Parathyroid adenoma (tissue), 2 donors: ENCODE results near the gene LSM14A.
A peak's percentile ranks its signal among the peaks of the same experiment; 100 is the strongest.
"Not testable (repeated sequence)": the region's sequence is repeated elsewhere in the genome, so short reads cannot be mapped to it uniquely, and the experiment has no call there.

Experiments used
- H2AFZ ChIP-seq: fragments of 300-600 bp; sonication (generic); one replicate; pipeline ENCODE4 v1.7.0; 2017; ENCODE audit warnings: antibody characterized with exemption, mild to moderate bottlenecking
- H3K27ac ChIP-seq: fragments of 300-600 bp; sonication (generic); one replicate; pipeline ENCODE4 v1.7.0; 2017
- H3K27me3 ChIP-seq: fragments of 300-600 bp; sonication (generic); one replicate; pipeline ENCODE4 v1.7.0; 2017; ENCODE audit warnings: low read length; ENCODE audit not compliant: control insufficient read depth, insufficient read depth
- H3K36me3 ChIP-seq: fragments of 300-600 bp; sonication (generic); one replicate; pipeline ENCODE4 v1.7.0; 2017; ENCODE audit warnings: low read length; ENCODE audit not compliant: control insufficient read depth, insufficient read depth
- H3K4me1 ChIP-seq: fragments of 300-600 bp; sonication (generic); one replicate; pipeline ENCODE4 v1.7.0; 2017; ENCODE audit warnings: control low read depth
- H3K4me2 ChIP-seq: fragments of 300-600 bp; sonication (generic); one replicate; pipeline ENCODE4 v1.7.0; 2017; ENCODE audit warnings: low read length
- H3K4me3 ChIP-seq: fragments of 300-600 bp; sonication (generic); one replicate; pipeline ENCODE4 v1.7.0; 2017; ENCODE audit warnings: low read depth, low read length
- H3K79me2 ChIP-seq: fragments of 300-600 bp; sonication (generic); one replicate; pipeline ENCODE4 v1.7.0; 2017; ENCODE audit warnings: control low read depth
- H3K9ac ChIP-seq: fragments of 300-600 bp; sonication (generic); one replicate; pipeline ENCODE4 v1.7.0; 2017; ENCODE audit warnings: mild to moderate bottlenecking
- H3K9me3 ChIP-seq: fragments of 300-600 bp; sonication (generic); one replicate; pipeline ENCODE4 v1.7.0; 2017; ENCODE audit warnings: low read length; ENCODE audit not compliant: control insufficient read depth
- CTCF ChIP-seq: fragments of 300-600 bp; sonication (generic); IDR thresholded peaks from one replicate; pipeline ENCODE4 v1.7.0; 2017; ENCODE audit warnings: antibody characterized with exemption, mild to moderate bottlenecking
- donor health status: primary hyperparathyroidism.

LSM14A gene

GRCh38 chr19:34215666-34216038, 43.3 kb downstream of the LSM14A start:
- H3K9ac ChIP-seq: no peak overlapping the region
- H3K4me1 ChIP-seq: peaks cover 5% of the 10 kb centered on the region
- H3K36me3 ChIP-seq: no peaks in the 10 kb centered on the region
- H3K4me3 ChIP-seq: no peak overlapping the region
- no peaks in the 10 kb centered on the region for H3K27me3 ChIP-seq
- no peak overlapping the region for H3K27ac ChIP-seq
- H3K79me2 ChIP-seq: peaks cover 4% of the 10 kb centered on the region
- no peaks in the 10 kb centered on the region for H3K9me3 ChIP-seq
- no peak overlapping the region for H2AFZ ChIP-seq
- no peak overlapping the region for H3K4me2 ChIP-seq
- TF ChIP-seq CTCF: no peak

GRCh38 chr19:34216745-34217219, 44.5 kb downstream of the LSM14A start:
- H3K9me3 ChIP-seq, H3K4me3 ChIP-seq, H2AFZ ChIP-seq, H3K79me2 ChIP-seq, H3K9ac ChIP-seq, H3K4me1 ChIP-seq, H3K4me2 ChIP-seq, H3K27ac ChIP-seq, H3K27me3 ChIP-seq, H3K36me3 ChIP-seq: not testable (repeated sequence)

GRCh38 chr19:34217952-34218817, 45.9 kb downstream of the LSM14A start:
- peak overlapping the region; percentile 55 for H3K27ac ChIP-seq
- no peak for TF ChIP-seq CTCF
- no peak overlapping the region for H2AFZ ChIP-seq
- peaks cover 5% of the 10 kb centered on the region for H3K4me1 ChIP-seq
- H3K9me3 ChIP-seq: no peaks in the 10 kb centered on the region
- H3K79me2 ChIP-seq: peaks cover 11% of the 10 kb centered on the region
- no peak overlapping the region for H3K4me2 ChIP-seq
- H3K4me3 ChIP-seq: peak overlapping the region; percentile 14
- H3K36me3 ChIP-seq: no peaks in the 10 kb centered on the region
- H3K27me3 ChIP-seq: no peaks in the 10 kb centered on the region
- H3K9ac ChIP-seq: no peak overlapping the region

- H3K79me2 ChIP-seq: peaks cover 17% of the 10 kb centered on the region
- no peaks in the 10 kb centered on the region for H3K36me3 ChIP-seq
- no peak overlapping the region for H2AFZ ChIP-seq
- H3K9me3 ChIP-seq: no peaks in the 10 kb centered on the region
- no peak overlapping the region for H3K9ac ChIP-seq
- peak overlapping the region; percentile 55 for H3K27ac ChIP-seq
- H3K4me1 ChIP-seq: peaks cover 5% of the 10 kb centered on the region
- H3K4me2 ChIP-seq: no peak overlapping the region
- H3K4me3 ChIP-seq: peak overlapping the region; percentile 14
- no peaks in the 10 kb centered on the region for H3K27me3 ChIP-seq
- no peak for TF ChIP-seq CTCF
Observed at GRCh38 chr19:34218818-34219164, 46.5 kb downstream of the LSM14A start.

GRCh38 chr19:34220472-34221063, 48.3 kb downstream of the LSM14A start:
- no peak overlapping the region for H2AFZ ChIP-seq
- peaks cover 27% of the 10 kb centered on the region for H3K79me2 ChIP-seq
- H3K27me3 ChIP-seq: no peaks in the 10 kb centered on the region
- TF ChIP-seq CTCF: peak; percentile 81
- H3K4me2 ChIP-seq: no peak overlapping the region
- H3K36me3 ChIP-seq: no peaks in the 10 kb centered on the region
- no peak overlapping the region for H3K4me3 ChIP-seq
- H3K9me3 ChIP-seq: no peaks in the 10 kb centered on the region
- no peak overlapping the region for H3K9ac ChIP-seq
- peaks cover 5% of the 10 kb centered on the region for H3K4me1 ChIP-seq
- no peak overlapping the region for H3K27ac ChIP-seq
